ENCODE results near the gene PARG. TPM values are rescaled to one million over a fixed set of nuclear protein-coding genes. Genes with fewer than 3 reads are reported as not detected.
A peak's percentile ranks its signal among the peaks of the same experiment; 100 is the strongest.
"Not testable (repeated sequence)": the region's sequence is repeated elsewhere in the genome, so short reads cannot be mapped to it uniquely, and the experiment has no call there.

PARG gene
- total RNA-seq, 4 donors from 2014 or later = 9.7 to 30.8 (median 24.7) TPM

- in situ Hi-C loops (cut with MboI; ENCODE audit: low pct_ligation_motif_present in 1 of 4, low pct_unique_long_range_greater_than_20kb in 1 of 4, low sequenced_read_pairs in 3 of 4); intact Hi-C loops (cut with DNase I; ENCODE audit: low total_unique reads): not testable (repeated sequence)
Observed at GRCh38 chr10:49859933-49860332, 81.9 kb downstream of the PARG start.

GRCh38 chr10:49858697-49859382 is 83.0 kb downstream of the PARG start:
- intact Hi-C loops (cut with DNase I; ENCODE audit: low total_unique reads); H3K4me1 ChIP-seq; H3K27me3 ChIP-seq; H3K9me3 ChIP-seq; DNase-seq; H3K4me3 ChIP-seq; H3K36me3 ChIP-seq; in situ Hi-C loops (cut with MboI; ENCODE audit: low pct_ligation_motif_present in 1 of 4, low pct_unique_long_range_greater_than_20kb in 1 of 4, low sequenced_read_pairs in 3 of 4); H3K27ac ChIP-seq: not testable (repeated sequence)
- 96% methylated on average over 1 of the region's 1 CpG; no CpG with 5 or more reads in 1 of the 2 donors for WGBS, 2 donors (ENCODE audit: low coverage in 1 of 2)

More at GRCh38 chr10:49859933-49860332, 81.9 kb downstream of the PARG start:
- not testable (repeated sequence) for H3K4me3 ChIP-seq, H3K4me1 ChIP-seq, H3K27me3 ChIP-seq, H3K27ac ChIP-seq, DNase-seq, H3K36me3 ChIP-seq, H3K9me3 ChIP-seq
- WGBS, 2 donors (ENCODE audit: low coverage in 1 of 2) = 89 to 100% methylated on average over 4 to 5 of the region's 5 CpGs

- H3K9me3 ChIP-seq; intact Hi-C loops (cut with DNase I; ENCODE audit: low total_unique reads); H3K36me3 ChIP-seq; H3K27ac ChIP-seq; H3K27me3 ChIP-seq; H3K4me1 ChIP-seq; in situ Hi-C loops (cut with MboI; ENCODE audit: low pct_ligation_motif_present in 1 of 4, low pct_unique_long_range_greater_than_20kb in 1 of 4, low sequenced_read_pairs in 3 of 4); H3K4me3 ChIP-seq; DNase-seq: not testable (repeated sequence)
- WGBS, 2 donors (ENCODE audit: low coverage in 1 of 2) = 49 to 63% methylated on average over 2 to 4 of the region's 4 CpGs
Observed at GRCh38 chr10:49849520-49849919, 92.3 kb downstream of the PARG start.

GRCh38 chr10:49844775-49845595 is 96.8 kb downstream of the PARG start:
- H3K36me3 ChIP-seq = peaks cover 0 to 29% (median 3%) of the 10 kb centered on the region in 4 donors
- WGBS, 2 donors (ENCODE audit: low coverage in 1 of 2) = 59 to 73% methylated on average over 6 to 7 of the region's 7 CpGs
- H3K9me3 ChIP-seq = no peaks in the 10 kb centered on the region
- in situ Hi-C loops (cut with MboI; ENCODE audit: low pct_ligation_motif_present in 1 of 4, low pct_unique_long_range_greater_than_20kb in 1 of 4, low sequenced_read_pairs in 3 of 4) (no loop called here), intact Hi-C loops (cut with DNase I; ENCODE audit: low total_unique reads) (no loop called here)
- peak overlapping the region in 1 of 4 donors; percentile 37 for H3K27ac ChIP-seq
- TF ChIP-seq POLR2AphosphoS5 (IDR thresholded peaks at IDR 0.05) = no peak
- no peak for TF ChIP-seq CTCF (IDR thresholded peaks at IDR 0.05)
- TF ChIP-seq POLR2A (IDR thresholded peaks at IDR 0.05) = no peak
- no peak for TF ChIP-seq EP300 (IDR thresholded peaks at IDR 0.05; ENCODE audit: low read depth)
- no peaks in the 10 kb centered on the region for H3K27me3 ChIP-seq
- peaks cover 0 to 3% (median 3%) of the 10 kb centered on the region in 4 donors for H3K4me1 ChIP-seq
- peak; percentile 26 for DNase-seq
- H3K4me3 ChIP-seq = no peak overlapping the region

GRCh38 chr10:49842333-49842628 is 99.5 kb downstream of the PARG start:
- peaks cover 0 to 42% (median 8%) of the 10 kb centered on the region in 4 donors for H3K36me3 ChIP-seq
- intact Hi-C loops (cut with DNase I; ENCODE audit: low total_unique reads) = not testable (repeated sequence)

GRCh38 chr10:49841615-49842332 is 100.1 kb downstream of the PARG start:
- TF ChIP-seq POLR2AphosphoS5 (IDR thresholded peaks at IDR 0.05) = no peak
- no peak for TF ChIP-seq CTCF (IDR thresholded peaks at IDR 0.05)
- no peak overlapping the region for H3K27ac ChIP-seq
- no peak for DNase-seq
- in situ Hi-C loops (cut with MboI; ENCODE audit: low pct_ligation_motif_present in 1 of 4, low pct_unique_long_range_greater_than_20kb in 1 of 4, low sequenced_read_pairs in 3 of 4) (no loop called here), intact Hi-C loops (cut with DNase I; ENCODE audit: low total_unique reads) (no loop called here)
- no peaks in the 10 kb centered on the region for H3K27me3 ChIP-seq
- no peaks in the 10 kb centered on the region for H3K9me3 ChIP-seq
- peaks cover 0 to 42% (median 8%) of the 10 kb centered on the region in 4 donors for H3K36me3 ChIP-seq
- no peak overlapping the region for H3K4me3 ChIP-seq
- WGBS, 2 donors (ENCODE audit: low coverage in 1 of 2) = 83 to 85% methylated on average over 10 to 11 of the region's 11 CpGs
- peaks cover 0 to 3% (median 3%) of the 10 kb centered on the region in 4 donors for H3K4me1 ChIP-seq

More at GRCh38 chr10:49842333-49842628, 99.5 kb downstream of the PARG start:
- H3K27ac ChIP-seq; DNase-seq; in situ Hi-C loops (cut with MboI; ENCODE audit: low pct_ligation_motif_present in 1 of 4, low pct_unique_long_range_greater_than_20kb in 1 of 4, low sequenced_read_pairs in 3 of 4); H3K4me1 ChIP-seq; H3K27me3 ChIP-seq; H3K9me3 ChIP-seq; H3K4me3 ChIP-seq: not testable (repeated sequence)
